Naive thymus-derived CD8-positive, alpha-beta T cell (primary cell): Measurements from ENCODE around the gene ALKBH1. TPM values are rescaled to one million over a fixed set of nuclear protein-coding genes. Genes with fewer than 3 reads are reported as not detected.
A peak's percentile ranks its signal among the peaks of the same experiment; 100 is the strongest.

Experiments
- ATAC-seq, 2 donors: fragments of 150-1000 bp; cut with Tn5 transposase in 1 of 2; sonication (Bioruptor Pico), chemical (Tn5 transposase) in 1 of 2; 1 replicate in 1 of 2; 2 replicates in 1 of 2; pipeline ENCODE4 v1.10.0; 2021; ENCODE audit warnings: mild to moderate bottlenecking in 2 of 2, moderate library complexity in 2 of 2
- POLR2A ChIA-PET: fragments of 350-600 bp; sonication (Branson Sonifier 250); formaldehyde crosslinking; loops from one replicate; lab custom pipeline; 2021; ENCODE audit warnings: antibody characterized with exemption; lab: Charles Lee
- DNase-seq, 10 donors: peaks; one replicate each; pipeline versions ENCODE4 v3.0.0 to v3.0.0-alpha.2; 2020 to 2022
- H3K27ac Mint-ChIP-seq, 10 donors: one replicate each; pipeline ENCODE4 v1.8.0; 2020 to 2022; ENCODE audit warnings: mild to moderate bottlenecking in 10 of 10, mixed read lengths in 10 of 10, moderate library complexity in 4 of 10, inconsistent platforms in 1 of 10
- H3K27me3 Mint-ChIP-seq, 5 donors: one replicate each; pipeline ENCODE4 v1.8.0; 2021 to 2022; ENCODE audit warnings: mixed read lengths in 5 of 5
- H3K36me3 Mint-ChIP-seq, 3 donors: one replicate each; pipeline ENCODE4 v1.8.0; 2020 to 2022; ENCODE audit warnings: mixed read lengths in 3 of 3, mild to moderate bottlenecking in 2 of 3, inconsistent platforms in 1 of 3
- H3K4me1 Mint-ChIP-seq, 4 donors: one replicate each; pipeline ENCODE4 v1.8.0; 2021 to 2022; ENCODE audit warnings: mixed read lengths in 4 of 4
- H3K4me3 Mint-ChIP-seq, 10 donors: one replicate each; pipeline ENCODE4 v1.8.0; 2020 to 2022; ENCODE audit warnings: mild to moderate bottlenecking in 10 of 10, mixed read lengths in 10 of 10, moderate library complexity in 6 of 10, inconsistent platforms in 1 of 10
- H3K9me3 Mint-ChIP-seq, 9 donors: one replicate each; pipeline ENCODE4 v1.8.0; 2020 to 2022; ENCODE audit warnings: mixed read lengths in 9 of 9, mild to moderate bottlenecking in 3 of 9, inconsistent platforms in 1 of 9, moderate library complexity in 1 of 9
- polyA plus RNA-seq, 3 donors: library from polyadenylated mRNA; unstranded; fragments of 300-500 nt; fragmentation: Illumina TruSeq; gene quantifications; one replicate each; pipeline ENCODE4 v1.2.3, GENCODE V29; 2021
- total RNA-seq, 8 experiments: library from RNA in 2 of 8; stranded (reverse) in 2 of 8; gene quantifications; one replicate each; pipeline ENCODE4 v1.2.3 and lab custom pipeline; 2021 to 2026

Gene ALKBH1
- total and polyA plus RNA-seq, 5 experiments from 2014 or later = 3.9 to 20.8 (median 7.0) TPM

- H3K27ac Mint-ChIP-seq = peak overlapping the region in 6 of 10 donors; percentile 17 to 61 (median 33)
- POLR2A ChIA-PET = interaction anchor here (0.5 kb wide), 1 partner anchor 12 kb away, joined by 5 read pairs; no protein-coding TSS in a partner anchor
These were observed 7.1 kb upstream of the ALKBH1 start for GRCh38 chr14:77714926-77715325.

GRCh38 chr14:77710364-77710763, 2.5 kb upstream of the ALKBH1 start:
- POLR2A ChIA-PET = no interaction called here
- Mint-ChIP-seq H3K27ac (peak overlapping the region in 6 of 10 donors; percentile 1 to 91 (median 28)), H3K36me3 (peaks cover 5 to 50% (median 7%) of the 10 kb centered on the region in 3 donors), H3K4me3 (peak overlapping the region in 4 of 10 donors; percentile 7 to 97 (median 27)), H3K4me1 (peaks cover 24 to 50% (median 45%) of the 10 kb centered on the region in 4 donors), H3K9me3 (no peaks in the 10 kb centered on the region), H3K27me3 (no peaks in the 10 kb centered on the region)
- ATAC-seq (no peak), DNase-seq (no peak)

More at GRCh38 chr14:77714926-77715325, 7.1 kb upstream of the ALKBH1 start:
- Mint-ChIP-seq H3K27me3 (no peaks in the 10 kb centered on the region), H3K4me3 (no peak overlapping the region), H3K4me1 (peaks cover 9 to 16% (median 13%) of the 10 kb centered on the region in 4 donors), H3K9me3 (no peaks in the 10 kb centered on the region), H3K36me3 (peaks cover 0 to 92% (median 12%) of the 10 kb centered on the region in 3 donors)
- DNase-seq (no peak), ATAC-seq (no peak)

DNA sequence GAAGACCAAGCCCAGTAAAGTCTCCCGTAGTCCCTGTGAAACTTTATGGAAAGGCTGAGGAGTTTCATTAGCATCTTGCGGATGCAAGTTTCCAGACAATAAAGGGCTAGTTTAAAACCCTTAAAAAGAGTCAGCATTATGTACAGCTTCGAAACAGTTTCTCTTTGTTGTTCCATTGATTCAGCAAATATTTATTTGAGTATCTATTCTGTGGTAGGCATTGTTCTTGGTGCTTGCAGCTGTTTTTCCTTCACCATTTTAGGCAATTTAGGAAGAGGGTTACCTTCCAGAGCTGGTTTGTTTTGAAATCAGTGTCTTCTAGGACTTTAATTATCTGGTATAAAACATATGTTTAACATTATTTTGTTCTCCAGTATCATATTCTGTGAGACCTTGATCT, 1.6 kb upstream of the ALKBH1 start:
- Mint-ChIP-seq H3K27me3 (no peaks in the 10 kb centered on the region), H3K4me1 (peaks cover 21 to 49% (median 42%) of the 10 kb centered on the region in 4 donors), H3K27ac (peak overlapping the region in 8 of 10 donors; percentile 22 to 94 (median 64)), H3K36me3 (peaks cover 0 to 46% (median 5%) of the 10 kb centered on the region in 3 donors), H3K4me3 (peak overlapping the region; percentile 61 to 97 (median 94)), H3K9me3 (no peaks in the 10 kb centered on the region)
- ATAC-seq = no peak
- POLR2A ChIA-PET = interaction anchor here (0.5 kb wide), 1 partner anchor 804 kb away, joined by 6 read pairs; no protein-coding TSS in a partner anchor
- no peak for DNase-seq

DNA sequence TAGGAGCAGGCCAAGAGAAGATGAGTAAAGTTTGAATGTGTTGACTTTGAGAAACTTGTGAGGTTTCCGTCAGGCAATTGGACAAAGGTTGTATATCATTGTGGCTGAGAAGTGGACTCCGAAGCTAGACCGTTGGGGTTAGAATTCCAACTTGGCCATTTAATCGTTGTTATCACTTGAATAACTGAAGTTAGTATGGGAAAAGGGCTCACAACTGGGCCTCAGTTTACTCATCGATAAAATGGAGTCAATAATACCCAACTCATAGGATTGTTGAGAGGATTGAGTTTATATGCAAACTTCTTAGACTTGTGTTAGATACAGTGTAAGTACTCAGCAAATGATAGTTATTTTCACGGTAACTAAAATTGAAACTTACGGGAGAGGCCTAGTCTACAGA, 926 bp upstream of the ALKBH1 start:
- ATAC-seq = no peak
- peaks cover 0 to 46% (median 5%) of the 10 kb centered on the region in 3 donors for H3K36me3 Mint-ChIP-seq
- H3K27me3 Mint-ChIP-seq = no peaks in the 10 kb centered on the region
- no peak for DNase-seq
- H3K4me3 Mint-ChIP-seq = peak overlapping the region; percentile 84 to 97 (median 95)
- peak overlapping the region; percentile 89 to 99 (median 94) for H3K27ac Mint-ChIP-seq
- POLR2A ChIA-PET = interaction anchor here (0.6 to 1.8 kb wide), 8 partner anchors 48 to 388 kb away, joined by 3 to 6 read pairs (median 5); partner anchors contain the start of genes AHSA1, GSTZ1, POMT2 and SNW1
- H3K4me1 Mint-ChIP-seq = peaks cover 21 to 49% (median 42%) of the 10 kb centered on the region in 4 donors
- H3K9me3 Mint-ChIP-seq = no peaks in the 10 kb centered on the region

GRCh38 chr14:77707355-77707723, 484 bp downstream of the ALKBH1 start:
- no peaks in the 10 kb centered on the region for H3K27me3 Mint-ChIP-seq
- DNase-seq (peak in 1 of 10 donors; percentile 1), ATAC-seq (peak; percentile 29 to 36)
- no peaks in the 10 kb centered on the region for H3K9me3 Mint-ChIP-seq
- peak overlapping the region; percentile 89 to 99 (median 94) for H3K27ac Mint-ChIP-seq
- H3K4me1 Mint-ChIP-seq = peaks cover 18 to 46% (median 41%) of the 10 kb centered on the region in 4 donors
- peaks cover 0 to 48% (median 5%) of the 10 kb centered on the region in 3 donors for H3K36me3 Mint-ChIP-seq
- POLR2A ChIA-PET = interaction anchor here (1.8 kb wide), 1 partner anchor 53 kb away, joined by 6 read pairs; the partner anchor contains the start of gene SNW1
- peak overlapping the region; percentile 84 to 97 (median 95) for H3K4me3 Mint-ChIP-seq

GRCh38 chr14:77691259-77691658, 16.6 kb downstream of the ALKBH1 start:
- POLR2A ChIA-PET = no interaction called here
- Mint-ChIP-seq H3K4me3 (no peak overlapping the region), H3K27me3 (no peaks in the 10 kb centered on the region), H3K27ac (no peak overlapping the region), H3K36me3 (peaks cover 12 to 87% (median 41%) of the 10 kb centered on the region in 3 donors), H3K4me1 (peaks cover 0 to 6% (median 1%) of the 10 kb centered on the region in 4 donors), H3K9me3 (no peaks in the 10 kb centered on the region)
- ATAC-seq (no peak), DNase-seq (no peak)

DNA sequence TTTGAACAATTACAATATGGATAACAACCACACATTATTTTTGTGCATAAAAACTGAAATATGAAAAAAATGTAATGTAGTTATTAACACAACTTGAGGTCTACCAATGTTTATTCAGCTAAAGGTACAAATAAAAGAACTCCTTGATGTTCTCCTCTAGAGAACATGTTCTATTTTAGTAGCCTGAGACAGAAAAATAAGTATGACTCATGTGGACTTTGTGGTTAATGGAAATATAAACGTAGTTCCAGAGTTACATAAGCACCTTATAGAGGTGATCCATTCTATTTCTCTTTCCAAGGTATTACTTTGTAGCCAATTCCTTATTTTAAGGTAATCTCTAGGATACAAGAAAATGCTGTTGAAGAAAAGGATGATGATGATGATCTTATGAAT, 25.7 kb downstream of the ALKBH1 start:
- ATAC-seq (no peak), DNase-seq (no peak)
- Mint-ChIP-seq H3K36me3 (peaks cover 0 to 69% (median 13%) of the 10 kb centered on the region in 3 donors), H3K9me3 (no peaks in the 10 kb centered on the region), H3K27ac (peak overlapping the region in 1 of 10 donors; percentile 33), H3K4me1 (peaks cover 0 to 7% (median 3%) of the 10 kb centered on the region in 4 donors), H3K27me3 (no peaks in the 10 kb centered on the region), H3K4me3 (no peak overlapping the region)
- POLR2A ChIA-PET = no interaction called here

DNA sequence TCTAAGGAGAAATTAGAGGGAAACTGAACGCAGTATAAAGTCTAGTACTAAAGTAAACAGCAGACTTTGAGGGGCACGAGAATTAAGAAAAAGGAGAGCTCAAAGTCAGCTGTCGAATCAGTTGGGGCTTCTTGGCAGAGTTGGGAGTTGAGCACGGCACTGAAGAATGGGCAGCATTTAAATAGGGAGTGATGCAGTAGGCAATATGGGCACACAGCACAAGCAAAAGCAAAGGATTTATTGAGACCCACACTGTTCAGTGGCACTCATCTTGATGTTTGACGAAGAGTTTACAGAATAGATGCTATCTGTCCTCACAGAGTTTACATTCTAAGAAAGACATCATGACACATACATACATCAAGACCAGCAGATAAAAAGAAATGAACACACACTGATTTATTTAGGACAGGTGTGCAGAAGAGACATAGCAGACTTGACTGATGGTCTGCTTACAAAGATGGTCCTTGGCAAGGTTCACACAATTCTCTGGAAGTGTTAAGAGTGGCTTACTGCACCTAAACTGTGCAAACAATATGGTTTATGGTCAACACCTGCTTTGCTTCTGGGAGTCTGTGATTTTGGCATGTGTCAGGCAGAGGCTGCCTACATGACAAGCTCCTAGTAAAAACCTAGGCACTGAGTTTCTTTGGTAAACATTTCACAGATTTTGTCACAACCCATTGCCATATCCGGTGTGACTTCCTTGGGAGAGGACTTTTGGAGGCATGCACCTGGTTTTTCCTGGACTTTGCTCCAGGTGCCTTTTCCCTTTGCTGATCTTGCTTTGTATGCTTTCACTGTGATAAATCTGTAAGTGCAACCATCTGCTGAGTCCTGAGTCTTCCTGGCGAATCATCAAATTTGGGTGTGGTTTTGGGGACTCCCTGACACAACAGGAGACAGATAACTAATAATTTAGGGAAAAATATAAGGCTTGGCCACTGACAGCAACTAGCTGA, 26.3 kb downstream of the ALKBH1 start:
- peak overlapping the region in 1 of 10 donors; percentile 27 for H3K27ac Mint-ChIP-seq
- POLR2A ChIA-PET = no interaction called here
- peaks cover 0 to 66% (median 9%) of the 10 kb centered on the region in 3 donors for H3K36me3 Mint-ChIP-seq
- H3K4me1 Mint-ChIP-seq = peaks cover 0 to 5% (median 3%) of the 10 kb centered on the region in 4 donors
- H3K9me3 Mint-ChIP-seq = no peaks in the 10 kb centered on the region
- ATAC-seq (no peak), DNase-seq (no peak)
- no peak overlapping the region for H3K4me3 Mint-ChIP-seq
- no peaks in the 10 kb centered on the region for H3K27me3 Mint-ChIP-seq

- Mint-ChIP-seq H3K27me3 (no peaks in the 10 kb centered on the region), H3K4me1 (no peaks in the 10 kb centered on the region), H3K27ac (no peak overlapping the region), H3K9me3 (no peaks in the 10 kb centered on the region), H3K36me3 (peaks cover 4 to 72% (median 26%) of the 10 kb centered on the region in 3 donors), H3K4me3 (no peak overlapping the region)
- no peak for DNase-seq
- POLR2A ChIA-PET = no interaction called here
- ATAC-seq = no peak
These were observed 32.9 kb downstream of the ALKBH1 start for GRCh38 chr14:77674931-77675330.

GRCh38 chr14:77673193-77673592, 34.6 kb downstream of the ALKBH1 start:
- DNase-seq = no peak
- H3K36me3 Mint-ChIP-seq = peaks cover 4 to 55% (median 20%) of the 10 kb centered on the region in 3 donors
- no peak for ATAC-seq
- no peaks in the 10 kb centered on the region for H3K9me3 Mint-ChIP-seq
- H3K4me1 Mint-ChIP-seq = no peaks in the 10 kb centered on the region
- POLR2A ChIA-PET = no interaction called here
- no peaks in the 10 kb centered on the region for H3K27me3 Mint-ChIP-seq
- peak overlapping the region in 2 of 10 donors; percentile 9 to 12 for H3K27ac Mint-ChIP-seq
- H3K4me3 Mint-ChIP-seq = no peak overlapping the region

- Mint-ChIP-seq H3K4me3 (no peak overlapping the region), H3K27ac (no peak overlapping the region), H3K4me1 (peaks cover 0 to 4% (median 0%) of the 10 kb centered on the region in 4 donors), H3K9me3 (no peaks in the 10 kb centered on the region), H3K36me3 (peaks cover 0 to 6% (median 0%) of the 10 kb centered on the region in 3 donors), H3K27me3 (no peaks in the 10 kb centered on the region)
- POLR2A ChIA-PET = interaction anchor here (0.7 kb wide), 1 partner anchor 138 kb away, joined by 3 read pairs; no protein-coding TSS in a partner anchor
- ATAC-seq (no peak), DNase-seq (no peak)
These were observed 40.5 kb downstream of the ALKBH1 start for GRCh38 chr14:77667331-77667730.

GRCh38 chr14:77663293-77663692, 44.5 kb downstream of the ALKBH1 start:
- Mint-ChIP-seq H3K27ac (no peak overlapping the region), H3K4me1 (peaks cover 0 to 6% (median 2%) of the 10 kb centered on the region in 4 donors), H3K27me3 (no peaks in the 10 kb centered on the region)

More at GRCh38 chr14:77663293-77663692, 44.5 kb downstream of the ALKBH1 start:
- Mint-ChIP-seq H3K9me3 (no peaks in the 10 kb centered on the region), H3K36me3 (peaks cover 0 to 2% (median 0%) of the 10 kb centered on the region in 3 donors), H3K4me3 (no peak overlapping the region)
- POLR2A ChIA-PET = no interaction called here
- DNase-seq (no peak), ATAC-seq (no peak)
